Stimulated activated memory B cell treated with anti-CD40 and anti-IgM and Interleukin-4, amounts not matched to agents 10 μg/mL and 1 μg/mL and 100 μg/mL, for 72 hours (primary cell): Measurements from ENCODE around the gene SLC24A5.

Source experiments
- ATAC-seq: fragments of 150-1000 bp; cut with Tn5 transposase; 2 replicates; pipeline ENCODE4 v1.10.0; 2021
- H3K27ac Mint-ChIP-seq: one replicate; pipeline ENCODE4 v1.8.0; 2022; ENCODE audit warnings: mild to moderate bottlenecking, mixed read lengths
- H3K27me3 Mint-ChIP-seq: one replicate; pipeline ENCODE4 v1.8.0; 2022; ENCODE audit warnings: mixed read lengths
- H3K36me3 Mint-ChIP-seq: one replicate; pipeline ENCODE4 v1.8.0; 2022; ENCODE audit warnings: mixed read lengths
- H3K4me1 Mint-ChIP-seq: one replicate; pipeline ENCODE4 v1.8.0; 2022; ENCODE audit warnings: mixed read lengths
- H3K4me3 Mint-ChIP-seq: one replicate; pipeline ENCODE4 v1.8.0; 2022; ENCODE audit warnings: mild to moderate bottlenecking, moderate library complexity, mixed read lengths
- H3K9me3 Mint-ChIP-seq: one replicate; pipeline ENCODE4 v1.8.0; 2022; ENCODE audit warnings: mixed read lengths

Gene SLC24A5

GRCh38 chr15:48097264-48097663, 23.5 kb upstream of the SLC24A5 start:
- H3K27ac Mint-ChIP-seq = no peak overlapping the region

GRCh38 chr15:48101376-48101961, 19.3 kb upstream of the SLC24A5 start:
- Mint-ChIP-seq H3K4me3 (no peak overlapping the region), H3K9me3 (no peaks in the 10 kb centered on the region), H3K36me3 (no peaks in the 10 kb centered on the region), H3K27me3 (peaks cover 13% of the 10 kb centered on the region), H3K27ac (no peak overlapping the region), H3K4me1 (no peaks in the 10 kb centered on the region)
- no peak for ATAC-seq

More at GRCh38 chr15:48097264-48097663, 23.5 kb upstream of the SLC24A5 start:
- no peaks in the 10 kb centered on the region for H3K4me1 Mint-ChIP-seq
- no peaks in the 10 kb centered on the region for H3K9me3 Mint-ChIP-seq
- H3K36me3 Mint-ChIP-seq = no peaks in the 10 kb centered on the region
- ATAC-seq = no peak
- peaks cover 11% of the 10 kb centered on the region for H3K27me3 Mint-ChIP-seq
- H3K4me3 Mint-ChIP-seq = no peak overlapping the region

GRCh38 chr15:48102167-48102566, 18.6 kb upstream of the SLC24A5 start:
- no peak for ATAC-seq
- H3K4me3 Mint-ChIP-seq = no peak overlapping the region
- H3K9me3 Mint-ChIP-seq = no peaks in the 10 kb centered on the region
- H3K27ac Mint-ChIP-seq = no peak overlapping the region
- H3K27me3 Mint-ChIP-seq = peaks cover 20% of the 10 kb centered on the region
- H3K36me3 Mint-ChIP-seq = no peaks in the 10 kb centered on the region
- no peaks in the 10 kb centered on the region for H3K4me1 Mint-ChIP-seq

DNA sequence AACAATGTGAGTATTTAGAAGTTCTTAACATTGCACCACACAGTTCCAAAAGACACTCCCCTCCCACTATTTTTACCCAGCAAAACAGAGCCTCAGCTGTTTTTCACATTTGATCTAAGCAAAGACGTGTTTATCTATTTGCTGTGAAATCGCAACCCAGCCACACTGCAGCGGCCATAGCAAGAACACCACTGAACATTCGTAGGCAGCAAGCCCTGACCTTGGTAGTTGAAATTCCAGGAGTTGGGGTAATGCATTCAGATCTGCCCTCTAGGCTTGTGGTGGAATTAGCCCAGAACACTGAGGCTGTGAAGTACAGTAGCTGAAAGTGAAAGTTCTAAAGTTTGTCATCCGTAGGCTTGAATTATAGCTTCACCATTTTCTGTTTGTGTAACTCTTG, 17.1 kb upstream of the SLC24A5 start:
- Mint-ChIP-seq H3K36me3 (no peaks in the 10 kb centered on the region), H3K4me3 (no peak overlapping the region), H3K4me1 (no peaks in the 10 kb centered on the region), H3K27me3 (peaks cover 20% of the 10 kb centered on the region), H3K9me3 (no peaks in the 10 kb centered on the region), H3K27ac (no peak overlapping the region)
- ATAC-seq = no peak

DNA sequence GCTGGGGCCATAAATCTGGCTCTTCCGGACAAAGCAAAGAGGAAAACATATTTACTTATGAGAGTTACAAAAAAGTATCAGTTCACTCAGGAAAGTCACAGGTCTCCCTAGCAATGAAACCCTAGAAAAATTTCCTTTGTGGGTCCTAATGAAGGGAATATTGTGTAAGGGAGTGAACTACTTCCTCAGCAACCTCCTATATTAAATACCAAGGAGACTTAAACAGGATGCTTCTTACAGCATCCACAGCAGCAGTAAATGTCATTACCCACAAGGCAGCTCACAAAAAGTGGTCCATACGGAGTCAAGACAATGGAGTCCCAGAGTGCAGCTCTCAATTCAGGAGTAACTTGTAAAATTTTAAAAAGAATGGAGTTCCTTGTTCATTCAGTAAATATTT, 14.9 kb upstream of the SLC24A5 start:
- Mint-ChIP-seq H3K4me3 (no peak overlapping the region), H3K27me3 (peaks cover 12% of the 10 kb centered on the region), H3K36me3 (no peaks in the 10 kb centered on the region)

DNA sequence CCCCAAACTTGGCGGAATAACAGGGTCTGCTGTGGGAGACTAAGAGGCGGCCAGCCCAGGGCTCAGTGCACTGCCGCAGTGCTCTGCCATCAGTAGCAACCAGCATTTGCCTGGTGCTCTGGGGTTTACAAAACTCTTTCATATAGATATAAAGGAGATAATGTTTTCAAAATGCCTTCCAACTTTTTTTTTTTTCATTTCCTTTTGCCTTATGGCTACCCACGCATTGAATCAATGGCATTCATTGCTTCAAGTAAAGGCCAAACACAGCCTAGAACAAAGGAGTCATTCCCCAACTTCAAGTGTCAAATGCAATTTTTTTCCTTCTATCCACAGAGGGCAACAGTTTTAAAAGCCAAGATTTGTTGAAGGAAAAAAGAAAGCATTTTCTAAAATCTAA, 11.6 kb upstream of the SLC24A5 start:
- H3K27ac Mint-ChIP-seq = no peak overlapping the region
- no peak overlapping the region for H3K4me3 Mint-ChIP-seq
- H3K27me3 Mint-ChIP-seq = peaks cover 9% of the 10 kb centered on the region
- no peaks in the 10 kb centered on the region for H3K36me3 Mint-ChIP-seq
- H3K9me3 Mint-ChIP-seq = no peaks in the 10 kb centered on the region
- no peaks in the 10 kb centered on the region for H3K4me1 Mint-ChIP-seq
- ATAC-seq = no peak

More for the DNA sequence above, 14.9 kb upstream of the SLC24A5 start:
- no peak for ATAC-seq
- no peak overlapping the region for H3K27ac Mint-ChIP-seq
- no peaks in the 10 kb centered on the region for H3K4me1 Mint-ChIP-seq
- no peaks in the 10 kb centered on the region for H3K9me3 Mint-ChIP-seq

DNA sequence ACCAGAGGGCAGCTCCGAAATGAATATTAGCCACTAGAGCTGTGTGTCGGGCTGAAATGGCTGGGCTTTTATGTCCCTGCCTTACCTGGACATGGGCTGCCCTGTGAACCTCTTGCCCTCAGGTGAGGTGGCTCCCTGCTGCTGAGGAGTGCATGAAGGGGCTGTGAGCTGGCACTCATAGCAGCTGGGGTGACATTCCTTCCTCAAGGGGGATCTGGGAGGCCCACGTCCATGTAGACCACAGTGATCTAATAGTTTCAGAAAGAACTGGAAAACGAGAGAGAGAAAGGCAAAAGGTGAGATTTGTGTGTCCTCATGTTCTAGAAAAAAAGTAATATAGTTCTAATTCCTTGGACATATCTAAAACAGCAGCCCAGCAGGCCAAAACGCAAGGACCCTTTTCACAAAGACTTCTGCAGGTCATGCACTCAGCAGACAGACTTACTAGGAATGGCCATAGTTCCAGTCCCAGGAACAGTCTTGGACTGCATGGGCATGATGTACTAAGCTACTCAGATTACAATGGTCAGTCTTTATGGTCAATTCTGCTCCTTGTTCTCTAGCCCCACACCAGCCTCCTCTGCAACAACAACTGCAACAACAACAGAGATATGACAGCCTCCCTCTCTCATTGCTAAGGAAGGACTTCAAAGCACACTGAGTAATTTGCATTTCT, 10.8 kb upstream of the SLC24A5 start:
- H3K36me3 Mint-ChIP-seq = no peaks in the 10 kb centered on the region
- ATAC-seq = no peak
- H3K9me3 Mint-ChIP-seq = no peaks in the 10 kb centered on the region
- H3K4me1 Mint-ChIP-seq = no peaks in the 10 kb centered on the region
- H3K4me3 Mint-ChIP-seq = no peak overlapping the region
- H3K27me3 Mint-ChIP-seq = peaks cover 9% of the 10 kb centered on the region
- no peak overlapping the region for H3K27ac Mint-ChIP-seq

DNA sequence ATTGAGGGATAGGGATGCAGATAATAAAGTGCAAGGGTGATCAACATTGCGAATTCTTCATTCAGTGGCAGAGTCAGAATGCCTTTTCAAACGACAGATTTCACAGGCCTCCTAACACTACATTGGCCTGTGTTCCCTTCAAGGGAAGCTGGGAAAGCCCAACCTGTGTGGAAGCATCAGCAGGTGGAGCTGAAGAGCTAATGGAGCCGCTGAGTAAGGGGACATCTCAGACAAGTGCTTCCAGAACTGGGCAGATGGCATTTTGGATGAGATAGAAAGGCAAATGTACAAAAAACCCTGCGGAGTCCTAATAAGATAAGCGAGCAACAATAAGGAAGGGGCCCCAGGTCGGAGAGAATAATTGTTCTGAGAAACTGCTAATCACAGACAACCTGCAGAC, 8.5 kb upstream of the SLC24A5 start:
- Mint-ChIP-seq H3K9me3 (no peaks in the 10 kb centered on the region), H3K36me3 (no peaks in the 10 kb centered on the region), H3K4me3 (no peak overlapping the region), H3K27ac (no peak overlapping the region), H3K4me1 (no peaks in the 10 kb centered on the region), H3K27me3 (peaks cover 9% of the 10 kb centered on the region)
- no peak for ATAC-seq

GRCh38 chr15:48119277-48119676, 1.5 kb upstream of the SLC24A5 start:
- ATAC-seq = no peak
- no peak overlapping the region for H3K27ac Mint-ChIP-seq
- H3K4me3 Mint-ChIP-seq = no peak overlapping the region
- no peaks in the 10 kb centered on the region for H3K36me3 Mint-ChIP-seq
- no peaks in the 10 kb centered on the region for H3K9me3 Mint-ChIP-seq
- H3K4me1 Mint-ChIP-seq = no peaks in the 10 kb centered on the region
- H3K27me3 Mint-ChIP-seq = peaks cover 19% of the 10 kb centered on the region

DNA sequence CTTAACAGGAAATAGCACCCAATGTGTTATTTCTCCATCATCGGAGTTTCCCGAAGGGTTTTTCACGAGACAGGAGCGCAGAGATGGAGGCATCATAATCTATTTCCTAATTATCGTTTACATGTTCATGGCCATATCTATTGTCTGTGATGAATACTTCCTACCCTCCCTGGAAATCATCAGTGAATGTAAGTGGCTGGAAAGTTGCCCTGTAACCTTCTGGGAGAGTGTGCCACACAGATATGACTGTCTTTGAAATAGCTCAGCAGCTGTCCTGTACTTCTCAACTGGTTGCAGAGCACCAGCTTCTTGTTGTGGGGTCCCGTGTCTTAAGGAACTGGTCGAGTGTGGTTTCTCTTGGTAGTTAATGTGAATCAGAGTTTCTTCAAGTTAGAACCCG, 1.1 kb downstream of the SLC24A5 start:
- peaks cover 9% of the 10 kb centered on the region for H3K27me3 Mint-ChIP-seq
- no peaks in the 10 kb centered on the region for H3K36me3 Mint-ChIP-seq
- no peak for ATAC-seq
- no peak overlapping the region for H3K27ac Mint-ChIP-seq
- no peaks in the 10 kb centered on the region for H3K4me1 Mint-ChIP-seq
- H3K4me3 Mint-ChIP-seq = no peak overlapping the region
- no peaks in the 10 kb centered on the region for H3K9me3 Mint-ChIP-seq

DNA sequence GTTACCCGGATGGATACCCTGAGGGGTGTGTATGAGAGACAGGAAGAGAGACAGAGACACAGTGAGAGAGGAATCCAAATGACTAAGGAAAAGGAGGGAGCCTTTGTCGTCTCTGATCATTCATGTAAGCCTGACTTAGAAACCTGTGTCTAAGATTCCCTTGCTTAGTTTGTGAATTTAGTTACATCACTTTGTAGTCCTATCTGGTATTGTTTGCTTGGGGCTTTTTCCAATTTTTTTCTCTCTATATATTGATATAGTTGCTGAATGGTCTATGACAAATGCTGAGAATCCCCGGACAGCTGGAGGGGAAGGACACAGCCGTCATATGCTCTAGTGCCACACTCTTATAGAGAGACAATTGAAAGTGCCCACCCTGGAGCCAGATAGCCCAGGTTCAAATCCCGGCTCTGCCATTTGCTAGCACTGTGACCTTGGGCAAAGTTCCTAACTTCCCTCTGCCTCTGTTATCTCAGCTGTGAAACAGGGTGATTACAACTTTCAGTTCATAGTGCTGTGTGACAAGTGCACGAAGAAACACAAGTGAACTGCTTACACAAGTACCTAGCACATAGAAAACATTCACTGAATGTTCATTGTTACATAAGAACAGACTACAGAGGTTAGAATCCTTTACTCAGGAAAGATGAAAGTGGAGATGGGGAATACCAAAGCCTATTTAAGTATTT, 6.0 kb downstream of the SLC24A5 start:
- Mint-ChIP-seq H3K9me3 (peaks cover 2% of the 10 kb centered on the region), H3K27ac (no peak overlapping the region), H3K4me3 (no peak overlapping the region), H3K36me3 (no peaks in the 10 kb centered on the region), H3K4me1 (no peaks in the 10 kb centered on the region), H3K27me3 (no peaks in the 10 kb centered on the region)
- peak; percentile 36 for ATAC-seq

DNA sequence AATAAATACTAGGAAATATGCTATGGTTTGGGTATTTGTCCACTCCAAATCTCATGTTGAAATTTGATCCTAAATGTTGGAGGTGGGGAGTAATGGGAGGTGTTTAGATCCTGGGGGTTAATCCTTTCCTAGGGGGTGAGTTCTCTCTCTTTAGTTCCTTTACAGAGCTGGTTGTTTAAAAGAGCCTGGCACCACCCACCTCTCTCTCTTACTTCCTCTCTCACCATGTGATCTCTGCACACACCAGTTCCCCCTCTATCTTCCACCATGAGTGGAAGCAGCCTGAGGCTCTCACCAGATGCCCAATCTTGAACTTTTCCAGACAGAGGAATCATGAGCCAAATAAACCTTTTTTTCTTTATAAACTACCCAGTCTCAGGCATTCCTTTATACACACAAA, 10.5 kb downstream of the SLC24A5 start:
- H3K27me3 Mint-ChIP-seq = no peaks in the 10 kb centered on the region
- peaks cover 2% of the 10 kb centered on the region for H3K9me3 Mint-ChIP-seq
- no peak overlapping the region for H3K4me3 Mint-ChIP-seq
- no peaks in the 10 kb centered on the region for H3K4me1 Mint-ChIP-seq
- no peaks in the 10 kb centered on the region for H3K36me3 Mint-ChIP-seq
- no peak overlapping the region for H3K27ac Mint-ChIP-seq
- no peak for ATAC-seq

DNA sequence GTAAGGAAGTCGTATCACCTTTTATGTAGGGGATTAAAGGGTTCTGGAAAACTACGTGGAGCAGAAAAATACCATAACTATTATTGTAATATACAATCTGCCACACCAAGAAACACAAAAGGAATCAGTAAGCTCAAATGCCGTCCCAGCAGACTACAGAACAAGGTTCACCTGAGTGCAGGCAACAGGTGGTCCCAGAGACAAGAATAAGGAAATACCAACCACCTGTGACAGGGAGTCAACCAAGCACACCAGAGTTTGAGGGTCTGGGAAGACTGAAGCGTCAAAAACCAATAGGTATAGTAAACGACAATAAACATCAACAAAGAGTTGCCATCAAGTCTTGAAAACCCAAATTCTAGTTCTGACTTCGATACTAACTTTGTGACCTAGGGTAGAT, 12.1 kb downstream of the SLC24A5 start:
- Mint-ChIP-seq H3K36me3 (no peaks in the 10 kb centered on the region), H3K9me3 (peaks cover 2% of the 10 kb centered on the region), H3K27ac (no peak overlapping the region), H3K4me1 (no peaks in the 10 kb centered on the region), H3K27me3 (no peaks in the 10 kb centered on the region), H3K4me3 (no peak overlapping the region)
- no peak for ATAC-seq

GRCh38 chr15:48143856-48144255, 23.1 kb downstream of the SLC24A5 start:
- no peaks in the 10 kb centered on the region for H3K27me3 Mint-ChIP-seq
- H3K36me3 Mint-ChIP-seq = peaks cover 23% of the 10 kb centered on the region
- no peak overlapping the region for H3K4me3 Mint-ChIP-seq
- peaks cover 11% of the 10 kb centered on the region for H3K4me1 Mint-ChIP-seq
- H3K27ac Mint-ChIP-seq = no peak overlapping the region
- no peak for ATAC-seq
- H3K9me3 Mint-ChIP-seq = no peaks in the 10 kb centered on the region

DNA sequence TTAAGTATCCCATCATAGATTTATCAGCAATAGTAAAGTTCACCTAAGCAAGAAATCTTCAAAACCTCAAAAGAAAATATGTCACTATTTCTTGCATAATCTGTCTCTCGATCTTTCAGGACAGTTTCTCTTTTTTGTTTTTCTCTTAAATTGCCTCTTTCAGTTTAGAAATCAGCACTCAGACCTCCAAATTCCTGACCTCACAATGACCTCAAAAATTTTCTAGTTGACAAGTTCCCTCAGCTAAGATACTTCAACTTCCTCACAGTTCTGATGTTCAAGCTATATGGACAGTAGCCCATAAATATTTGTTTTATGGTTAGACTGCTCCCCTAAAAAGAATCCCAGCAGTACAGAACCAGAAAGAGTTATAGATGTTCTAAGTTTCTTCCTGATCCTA, 24.1 kb downstream of the SLC24A5 start:
- peaks cover 31% of the 10 kb centered on the region for H3K36me3 Mint-ChIP-seq
- no peaks in the 10 kb centered on the region for H3K27me3 Mint-ChIP-seq

GRCh38 chr15:48145923-48146322, 25.1 kb downstream of the SLC24A5 start:
- no peaks in the 10 kb centered on the region for H3K27me3 Mint-ChIP-seq
- no peak overlapping the region for H3K4me3 Mint-ChIP-seq
- ATAC-seq = no peak
- peaks cover 11% of the 10 kb centered on the region for H3K4me1 Mint-ChIP-seq
- no peak overlapping the region for H3K27ac Mint-ChIP-seq
- H3K36me3 Mint-ChIP-seq = peaks cover 34% of the 10 kb centered on the region
- H3K9me3 Mint-ChIP-seq = no peaks in the 10 kb centered on the region

More for the DNA sequence above, 24.1 kb downstream of the SLC24A5 start:
- peaks cover 11% of the 10 kb centered on the region for H3K4me1 Mint-ChIP-seq
- H3K27ac Mint-ChIP-seq = no peak overlapping the region
- H3K9me3 Mint-ChIP-seq = no peaks in the 10 kb centered on the region
- no peak overlapping the region for H3K4me3 Mint-ChIP-seq
- ATAC-seq = no peak
